ENCODE results near the gene SERGEF. TPM values are rescaled to one million over a fixed set of nuclear protein-coding genes. Genes with fewer than 3 reads are reported as not detected.

Gene SERGEF
- polyA plus RNA-seq, 3 donors, result 14.3 to 33.7 (median 33.3) TPM

DNA sequence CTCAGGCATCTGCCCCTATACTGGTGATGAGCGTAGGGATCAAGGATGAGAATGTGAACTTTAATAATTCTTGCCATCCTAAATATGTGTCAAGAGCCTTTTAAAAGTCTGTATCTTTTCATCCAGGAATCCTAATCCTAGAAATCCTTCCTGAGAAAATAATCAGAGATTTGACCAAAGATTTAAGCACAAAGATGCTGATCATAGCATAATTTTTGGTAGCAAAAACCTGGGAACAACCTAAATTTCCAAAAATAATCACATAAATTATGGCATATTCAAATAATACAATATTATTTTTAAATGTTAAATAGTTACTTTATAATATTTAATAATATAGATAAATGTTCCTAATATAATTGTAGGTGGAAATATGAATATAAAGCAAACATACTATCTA lies 76.1 kb downstream of the SERGEF start:
- Histone ChIP-seq H3K4me2 (replicated peaks; ENCODE audit: extremely low read depth, low read length, poor library complexity, severe bottlenecking) (no peak overlapping the region), H3K36me3 (replicated peaks in 1 of 2; ENCODE audit: control insufficient read depth in 1 of 2, insufficient read depth in 2 of 2, low read length in 2 of 2) (no peaks in the 10 kb centered on the region), H4K20me1 (ENCODE audit: insufficient read depth, low read length) (no peaks in the 10 kb centered on the region), H3K9me3 (replicated peaks in 1 of 2; ENCODE audit: control insufficient read depth in 1 of 2, insufficient read depth in 1 of 2, low read length in 2 of 2) (peaks cover 0 to 3% of the 10 kb centered on the region in 2 donors), H3K9ac (ENCODE audit: insufficient read depth, low read length, poor library complexity, severe bottlenecking) (no peak overlapping the region), H2AFZ (ENCODE audit: insufficient read depth, low read depth, low read length, poor library complexity, severe bottlenecking) (no peak overlapping the region), H3K4me1 (ENCODE audit: control insufficient read depth in 1 of 2, insufficient read depth in 2 of 2, low read length in 2 of 2) (no peaks in the 10 kb centered on the region), H3K27me3 (ENCODE audit: control insufficient read depth in 2 of 2, insufficient read depth in 2 of 2, low read length in 2 of 2) (no peaks in the 10 kb centered on the region), H3K79me2 (ENCODE audit: insufficient read depth, low read length) (no peaks in the 10 kb centered on the region), H3K4me3 (replicated peaks in 1 of 3; ENCODE audit: low read depth in 2 of 3, low read length in 3 of 3) (no peak overlapping the region), H3K27ac (ENCODE audit: low read depth in 1 of 2, low read length in 2 of 2) (no peak overlapping the region)
- Mint-ChIP-seq H3K4me1 (no peaks in the 10 kb centered on the region), H3K36me3 (peaks cover 20 to 26% of the 10 kb centered on the region in 2 donors), H3K27me3 (ENCODE audit: low read depth in 3 of 3) (no peaks in the 10 kb centered on the region), H3K9me3 (peaks cover 0 to 4% (median 2%) of the 10 kb centered on the region in 7 donors), H3K4me3 (no peak overlapping the region), H3K27ac (no peak overlapping the region)
- no peak for DNase-seq
- intact Hi-C loops (cut with micrococcal nuclease), result no loop called here
- no CpG with 5 or more reads among the region's 1 CpG for WGBS (ENCODE audit: insufficient coverage)
- TF ChIP-seq, protein P1, sequence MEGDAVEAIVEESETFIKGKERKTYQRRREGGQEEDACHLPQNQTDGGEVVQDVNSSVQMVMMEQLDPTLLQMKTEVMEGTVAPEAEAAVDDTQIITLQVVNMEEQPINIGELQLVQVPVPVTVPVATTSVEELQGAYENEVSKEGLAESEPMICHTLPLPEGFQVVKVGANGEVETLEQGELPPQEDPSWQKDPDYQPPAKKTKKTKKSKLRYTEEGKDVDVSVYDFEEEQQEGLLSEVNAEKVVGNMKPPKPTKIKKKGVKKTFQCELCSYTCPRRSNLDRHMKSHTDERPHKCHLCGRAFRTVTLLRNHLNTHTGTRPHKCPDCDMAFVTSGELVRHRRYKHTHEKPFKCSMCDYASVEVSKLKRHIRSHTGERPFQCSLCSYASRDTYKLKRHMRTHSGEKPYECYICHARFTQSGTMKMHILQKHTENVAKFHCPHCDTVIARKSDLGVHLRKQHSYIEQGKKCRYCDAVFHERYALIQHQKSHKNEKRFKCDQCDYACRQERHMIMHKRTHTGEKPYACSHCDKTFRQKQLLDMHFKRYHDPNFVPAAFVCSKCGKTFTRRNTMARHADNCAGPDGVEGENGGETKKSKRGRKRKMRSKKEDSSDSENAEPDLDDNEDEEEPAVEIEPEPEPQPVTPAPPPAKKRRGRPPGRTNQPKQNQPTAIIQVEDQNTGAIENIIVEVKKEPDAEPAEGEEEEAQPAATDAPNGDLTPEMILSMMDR (IDR thresholded peaks at IDR 0.05), result no peak

DNA sequence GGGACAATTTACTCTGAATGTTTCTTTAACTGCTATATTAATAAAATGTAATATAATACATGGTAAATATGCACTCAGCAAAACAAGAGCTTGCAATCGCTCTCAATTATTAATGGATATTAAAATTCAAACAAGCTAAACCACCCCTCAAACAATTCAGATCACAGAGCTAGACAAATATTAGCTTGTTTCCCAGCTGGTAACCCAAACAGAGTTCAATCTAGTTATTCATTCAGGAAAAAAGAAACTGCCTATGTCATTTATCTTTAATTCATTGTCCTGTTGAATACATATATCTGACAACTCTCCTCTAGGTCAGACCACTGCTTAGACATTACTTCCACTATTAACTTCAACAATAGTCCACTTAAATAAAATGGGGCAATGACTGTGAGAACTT lies 78.7 kb downstream of the SERGEF start:
- TF ChIP-seq, protein P1 (IDR thresholded peaks at IDR 0.05), result no peak
- H3K79me2 ChIP-seq (ENCODE audit: insufficient read depth, low read length), result no peaks in the 10 kb centered on the region
- H3K9ac ChIP-seq (ENCODE audit: insufficient read depth, low read length, poor library complexity, severe bottlenecking), result no peak overlapping the region
- H3K27me3 ChIP-seq (ENCODE audit: control insufficient read depth in 2 of 2, insufficient read depth in 2 of 2, low read length in 2 of 2), result no peaks in the 10 kb centered on the region
- no peak overlapping the region for H3K4me2 ChIP-seq (replicated peaks; ENCODE audit: extremely low read depth, low read length, poor library complexity, severe bottlenecking)
- intact Hi-C loops (cut with micrococcal nuclease), result no loop called here
- H3K4me3 Mint-ChIP-seq, result no peak overlapping the region
- H3K36me3 Mint-ChIP-seq, result peaks cover 22 to 26% of the 10 kb centered on the region in 2 donors
- H3K9me3 Mint-ChIP-seq, result peaks cover 0 to 4% (median 2%) of the 10 kb centered on the region in 7 donors
- no peak overlapping the region for H3K27ac Mint-ChIP-seq
- no peak overlapping the region for H3K4me3 ChIP-seq (replicated peaks in 1 of 3; ENCODE audit: low read depth in 2 of 3, low read length in 3 of 3)
- no peak overlapping the region for H3K27ac ChIP-seq (ENCODE audit: low read depth in 1 of 2, low read length in 2 of 2)
- H2AFZ ChIP-seq (ENCODE audit: insufficient read depth, low read depth, low read length, poor library complexity, severe bottlenecking), result no peak overlapping the region
- H3K27me3 Mint-ChIP-seq (ENCODE audit: low read depth in 3 of 3), result no peaks in the 10 kb centered on the region
- H4K20me1 ChIP-seq (ENCODE audit: insufficient read depth, low read length), result no peaks in the 10 kb centered on the region
- H3K4me1 ChIP-seq (ENCODE audit: control insufficient read depth in 1 of 2, insufficient read depth in 2 of 2, low read length in 2 of 2), result no peaks in the 10 kb centered on the region
- no peak for DNase-seq
- H3K4me1 Mint-ChIP-seq, result no peaks in the 10 kb centered on the region
- H3K36me3 ChIP-seq (replicated peaks in 1 of 2; ENCODE audit: control insufficient read depth in 1 of 2, insufficient read depth in 2 of 2, low read length in 2 of 2), result no peaks in the 10 kb centered on the region
- H3K9me3 ChIP-seq (replicated peaks in 1 of 2; ENCODE audit: control insufficient read depth in 1 of 2, insufficient read depth in 1 of 2, low read length in 2 of 2), result peaks cover 0 to 3% of the 10 kb centered on the region in 2 donors
- no CpG with 5 or more reads among the region's 1 CpG for WGBS (ENCODE audit: insufficient coverage)

Measured in CD14-positive monocyte (primary cell).